ENCODE measurements around the gene PAGE4. TPM values are rescaled to one million over a fixed set of nuclear protein-coding genes. Genes with fewer than 3 reads are reported as not detected.
A peak's percentile ranks its signal among the peaks of the same experiment; 100 is the strongest.

Gene PAGE4
- total and polyA plus RNA-seq, 2 of the 13 experiments (the other 11 are each of a cell fraction or from before 2014, with no cell fraction given): 1.1 TPM; not detected in 1

GRCh38 chrX:49840679-49841078 lies 11.6 kb downstream of the PAGE4 start (continued):
- peak; percentile 78 for TF ChIP-seq PATZ1 (CRISPR knock-in tag; IDR thresholded peaks at IDR 0.05)
- no peak for TF ChIP-seq HOXD1 (CRISPR knock-in tag; IDR thresholded peaks at IDR 0.05)
- peak; percentile 41; the same call in 1 of the 2 replicates for TF ChIP-seq TFAP4 (IDR thresholded peaks at IDR 0.05; ENCODE audit: borderline replicate concordance, low read depth)
- no peak for TF ChIP-seq LCORL (IDR thresholded peaks at IDR 0.05)
- 0 out of 2 replicates have a peak, but pooled peaks have one; percentile 25 for TF ChIP-seq LCORL (CRISPR knock-in tag; IDR thresholded peaks at IDR 0.05)
- TF ChIP-seq, protein P1, sequence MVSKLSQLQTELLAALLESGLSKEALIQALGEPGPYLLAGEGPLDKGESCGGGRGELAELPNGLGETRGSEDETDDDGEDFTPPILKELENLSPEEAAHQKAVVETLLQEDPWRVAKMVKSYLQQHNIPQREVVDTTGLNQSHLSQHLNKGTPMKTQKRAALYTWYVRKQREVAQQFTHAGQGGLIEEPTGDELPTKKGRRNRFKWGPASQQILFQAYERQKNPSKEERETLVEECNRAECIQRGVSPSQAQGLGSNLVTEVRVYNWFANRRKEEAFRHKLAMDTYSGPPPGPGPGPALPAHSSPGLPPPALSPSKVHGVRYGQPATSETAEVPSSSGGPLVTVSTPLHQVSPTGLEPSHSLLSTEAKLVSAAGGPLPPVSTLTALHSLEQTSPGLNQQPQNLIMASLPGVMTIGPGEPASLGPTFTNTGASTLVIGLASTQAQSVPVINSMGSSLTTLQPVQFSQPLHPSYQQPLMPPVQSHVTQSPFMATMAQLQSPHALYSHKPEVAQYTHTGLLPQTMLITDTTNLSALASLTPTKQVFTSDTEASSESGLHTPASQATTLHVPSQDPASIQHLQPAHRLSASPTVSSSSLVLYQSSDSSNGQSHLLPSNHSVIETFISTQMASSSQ (IDR thresholded peaks at IDR 0.05; ENCODE audit: low read depth): no peak
- TF ChIP-seq, protein P1 (CRISPR knock-in tag; IDR thresholded peaks at IDR 0.05; ENCODE audit: borderline replicate concordance): 0 out of 2 replicates have a peak, but pooled peaks have one; percentile 15
- peak; percentile 60 for TF ChIP-seq HOXA3 (CRISPR knock-in tag; IDR thresholded peaks at IDR 0.05)
- no peak for TF ChIP-seq ZSCAN12 (CRISPR knock-in tag; IDR thresholded peaks at IDR 0.05)
- no peak for TF ChIP-seq GRHL1 (CRISPR knock-in tag; conservative IDR thresholded peaks at IDR 0.05)
- TF ChIP-seq, protein P2, sequence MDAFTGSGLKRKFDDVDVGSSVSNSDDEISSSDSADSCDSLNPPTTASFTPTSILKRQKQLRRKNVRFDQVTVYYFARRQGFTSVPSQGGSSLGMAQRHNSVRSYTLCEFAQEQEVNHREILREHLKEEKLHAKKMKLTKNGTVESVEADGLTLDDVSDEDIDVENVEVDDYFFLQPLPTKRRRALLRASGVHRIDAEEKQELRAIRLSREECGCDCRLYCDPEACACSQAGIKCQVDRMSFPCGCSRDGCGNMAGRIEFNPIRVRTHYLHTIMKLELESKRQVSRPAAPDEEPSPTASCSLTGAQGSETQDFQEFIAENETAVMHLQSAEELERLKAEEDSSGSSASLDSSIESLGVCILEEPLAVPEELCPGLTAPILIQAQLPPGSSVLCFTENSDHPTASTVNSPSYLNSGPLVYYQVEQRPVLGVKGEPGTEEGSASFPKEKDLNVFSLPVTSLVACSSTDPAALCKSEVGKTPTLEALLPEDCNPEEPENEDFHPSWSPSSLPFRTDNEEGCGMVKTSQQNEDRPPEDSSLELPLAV (CRISPR knock-in tag; conservative IDR thresholded peaks at IDR 0.05; ENCODE audit: low read depth): no peak
- TF ChIP-seq GABPA (IDR thresholded peaks at IDR 0.05; ENCODE audit: low read depth, low read length): no peak
- peak; percentile 85 for TF ChIP-seq GABPA (CRISPR knock-in tag; IDR thresholded peaks at IDR 0.05; ENCODE audit: low read depth)
- peak; percentile 59 for TF ChIP-seq FOXJ3 (CRISPR knock-in tag; IDR thresholded peaks at IDR 0.05; ENCODE audit: borderline replicate concordance)
- no peak for TF ChIP-seq MAFG (CRISPR knock-in tag; IDR thresholded peaks at IDR 0.05)
- TF ChIP-seq, protein P3, sequence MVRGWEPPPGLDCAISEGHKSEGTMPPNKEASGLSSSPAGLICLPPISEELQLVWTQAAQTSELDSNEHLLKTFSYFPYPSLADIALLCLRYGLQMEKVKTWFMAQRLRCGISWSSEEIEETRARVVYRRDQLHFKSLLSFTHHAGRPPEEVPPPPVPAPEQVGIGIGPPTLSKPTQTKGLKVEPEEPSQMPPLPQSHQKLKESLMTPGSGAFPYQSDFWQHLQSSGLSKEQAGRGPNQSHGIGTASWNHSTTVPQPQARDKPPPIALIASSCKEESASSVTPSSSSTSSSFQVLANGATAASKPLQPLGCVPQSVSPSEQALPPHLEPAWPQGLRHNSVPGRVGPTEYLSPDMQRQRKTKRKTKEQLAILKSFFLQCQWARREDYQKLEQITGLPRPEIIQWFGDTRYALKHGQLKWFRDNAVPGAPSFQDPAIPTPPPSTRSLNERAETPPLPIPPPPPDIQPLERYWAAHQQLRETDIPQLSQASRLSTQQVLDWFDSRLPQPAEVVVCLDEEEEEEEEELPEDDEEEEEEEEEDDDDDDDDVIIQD (CRISPR knock-in tag; IDR thresholded peaks at IDR 0.05; ENCODE audit: low read depth): 0 out of 2 replicates have a peak, but pooled peaks have one; percentile 24
- TF ChIP-seq NONO (IDR thresholded peaks at IDR 0.05): no peak
- TF ChIP-seq NONO (CRISPR knock-in tag; conservative IDR thresholded peaks at IDR 0.05): no peak
- TF ChIP-seq ZFY (CRISPR knock-in tag; IDR thresholded peaks at IDR 0.05): peak; percentile 22; the same call in 1 of the 2 replicates
- no peak for TF ChIP-seq ZNF629 (CRISPR knock-in tag; conservative IDR thresholded peaks at IDR 0.05)
